T-cell (primary cell): ENCODE measurements around the gene PIEZO2. TPM values are rescaled to one million over a fixed set of nuclear protein-coding genes. Genes with fewer than 3 reads are reported as not detected.
"Not testable (repeated sequence)": the region's sequence is repeated elsewhere in the genome, so short reads cannot be mapped to it uniquely, and the experiment has no call there.

ENCODE experiments used
- ATAC-seq, 4 experiments: fragments of 200-7000 bp in 3 of 4; fragments of 150-1000 bp in 1 of 4; cut with Tn5 transposase; replicated peaks in 1 of 4; 1 replicate in 3 of 4; 2 replicates in 1 of 4; pipeline ENCODE4 v1.10.0; 2021; ENCODE audit warnings: moderate library complexity in 3 of 4, mild to moderate bottlenecking in 2 of 4, moderate number of reproducible peaks in 1 of 4
- CTCF ChIA-PET, 2 donors: fragments of 300-600 bp; sonication (Branson Sonifier 250); formaldehyde crosslinking; loops; one replicate each; lab custom pipeline; 2022; ENCODE audit warnings: antibody characterized with exemption in 2 of 2; lab: Charles Lee
- POLR2A ChIA-PET, 2 donors: fragments of 300-600 bp; sonication (Branson Sonifier 250); formaldehyde crosslinking; loops; one replicate each; lab custom pipeline; 2022; ENCODE audit warnings: antibody characterized with exemption in 2 of 2; lab: Charles Lee
- DNase-seq, 35 experiments: peaks; one replicate each; pipeline versions ENCODE4 v3.0.0 to v3.0.0-alpha.2; 2013 to 2023
- H3K27ac ChIP-seq: one replicate; pipeline ENCODE4 v1.5.1; 2013; ENCODE audit warnings: low read length
- H3K27me3 ChIP-seq, 2 experiments: replicated peaks in 1 of 2; 1 replicate in 1 of 2; 2 replicates in 1 of 2; pipeline versions ENCODE4 v1.6.1 to v1.7.0; 2013; ENCODE audit warnings: low read length in 1 of 2, mixed read lengths in 1 of 2; ENCODE audit not compliant: control insufficient read depth in 2 of 2, insufficient read depth in 2 of 2; ENCODE audit errors: extremely low read depth in 1 of 2
- H3K36me3 ChIP-seq, 2 donors: 1 replicate in 1 of 2; 2 replicates in 1 of 2; pipeline versions ENCODE4 v1.6.1 to v1.7.0; 2013; ENCODE audit warnings: low read length in 1 of 2; ENCODE audit not compliant: control insufficient read depth in 2 of 2, insufficient read depth in 1 of 2; ENCODE audit errors: extremely low read depth in 1 of 2
- H3K4me1 ChIP-seq, 2 experiments: 1 replicate in 1 of 2; 2 replicates in 1 of 2; pipeline versions ENCODE4 v1.6.1 to v1.7.0; 2013; ENCODE audit warnings: low read length in 2 of 2, mixed read lengths in 1 of 2; ENCODE audit not compliant: insufficient read depth in 2 of 2, control insufficient read depth in 1 of 2; ENCODE audit errors: extremely low read depth in 1 of 2
- H3K4me3 ChIP-seq, 2 donors: 1 replicate in 1 of 2; 2 replicates in 1 of 2; pipeline versions ENCODE4 v1.5.1 to v1.7.0; 2013; ENCODE audit warnings: mild to moderate bottlenecking in 2 of 2, low read length in 1 of 2, moderate library complexity in 1 of 2; ENCODE audit not compliant: control insufficient read depth in 1 of 2; ENCODE audit errors: extremely low read depth in 1 of 2
- H3K9me3 ChIP-seq: 2 replicates; pipeline ENCODE4 v1.7.0; 2013
- H3K27ac Mint-ChIP-seq, 2 donors: one replicate each; pipeline ENCODE4 v1.8.0; 2020 to 2021; ENCODE audit warnings: mild to moderate bottlenecking in 2 of 2, mixed read lengths in 2 of 2
- H3K27me3 Mint-ChIP-seq, 2 donors: one replicate each; pipeline ENCODE4 v1.8.0; 2021 to 2022; ENCODE audit warnings: mixed read lengths in 2 of 2
- H3K36me3 Mint-ChIP-seq: one replicate; pipeline ENCODE4 v1.8.0; 2021; ENCODE audit warnings: mixed read lengths
- H3K4me1 Mint-ChIP-seq, 3 donors: one replicate each; pipeline ENCODE4 v1.8.0; 2020 to 2022; ENCODE audit warnings: mixed read lengths in 3 of 3, mild to moderate bottlenecking in 1 of 3
- H3K4me3 Mint-ChIP-seq, 3 donors: one replicate each; pipeline ENCODE4 v1.8.0; 2020 to 2022; ENCODE audit warnings: mild to moderate bottlenecking in 3 of 3, mixed read lengths in 3 of 3, moderate library complexity in 3 of 3
- H3K9me3 Mint-ChIP-seq, 3 donors: one replicate each; pipeline ENCODE4 v1.8.0; 2020 to 2022; ENCODE audit warnings: mixed read lengths in 3 of 3
- WGBS: methylation state at CpG from one replicate; pipeline ENCODE4 v1.1.5; 2013; ENCODE audit warnings: missing lambda C conversion rate; ENCODE audit not compliant: insufficient coverage; 5-methylcytosine and 5-hydroxymethylcytosine counted together
- total RNA-seq, 35 experiments: library from RNA in 6 of 35; stranded (reverse) in 6 of 35; fragments of 120-200 nt in 1 of 35; gene quantifications; one replicate each; pipeline versions ENCODE4 v1.2.1 to v1.2.4 and lab custom pipeline; 2013 to 2026

The PIEZO2 gene
- total RNA-seq, 5 donors from 2014 or later (not counting 1 experiment from before 2014, with no cell fraction given), result 0.05 to 0.90 (median 0.21) TPM; not detected in 1

- Histone ChIP-seq H3K27me3 (no peaks in the 10 kb centered on the region), H3K36me3 (no peaks in the 10 kb centered on the region), H3K9me3 (no peaks in the 10 kb centered on the region), H3K4me1 (no peaks in the 10 kb centered on the region), H3K27ac (no peak overlapping the region), H3K4me3 (no peak overlapping the region)
- Mint-ChIP-seq H3K27me3 (no peaks in the 10 kb centered on the region), H3K36me3 (no peaks in the 10 kb centered on the region), H3K27ac (no peak overlapping the region), H3K9me3 (no peaks in the 10 kb centered on the region), H3K4me3 (no peak overlapping the region), H3K4me1 (no peaks in the 10 kb centered on the region)
- DNase-seq (no peak), ATAC-seq (no peak)
- CTCF ChIA-PET, result no interaction called here
- POLR2A ChIA-PET, result no interaction called here
- WGBS, result 33% methylated on average over 2 of the region's 3 CpGs
These were observed 27.1 kb upstream of the PIEZO2 start for GRCh38 chr18:11176481-11176881.

DNA sequence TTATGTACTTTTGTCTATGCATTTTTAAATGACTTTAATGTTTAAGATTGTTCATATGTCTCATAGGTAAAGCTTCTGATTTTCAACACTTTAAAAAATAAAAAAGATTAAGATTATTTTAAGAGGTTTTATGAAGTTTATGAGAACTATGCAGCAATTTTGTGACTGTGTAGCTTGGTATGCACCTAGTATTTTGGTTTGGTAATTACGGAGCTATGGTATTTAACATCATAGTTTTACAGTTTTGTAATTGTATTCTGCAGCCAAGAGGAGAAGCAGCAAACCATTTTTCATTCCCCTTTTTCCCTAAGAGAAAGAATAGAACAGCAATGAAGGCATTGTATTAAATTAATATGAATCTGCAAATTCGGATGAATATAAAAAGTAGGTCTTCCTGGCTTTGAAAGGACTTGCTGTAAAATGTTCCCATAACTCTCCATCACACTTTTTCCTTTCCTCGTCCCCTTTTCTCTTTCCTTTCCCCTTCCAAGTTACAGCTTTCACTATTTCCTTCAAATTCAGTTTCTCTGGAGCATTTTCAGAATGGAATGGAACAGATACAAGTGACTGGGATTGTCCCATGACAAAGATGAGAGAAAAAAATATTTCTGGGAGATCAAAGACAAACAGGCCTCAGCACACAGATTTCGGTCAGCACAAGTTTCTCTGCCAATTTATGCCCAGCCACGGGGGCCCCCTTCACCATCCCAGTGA lies 26.1 kb upstream of the PIEZO2 start:
- Mint-ChIP-seq H3K4me3 (no peak overlapping the region), H3K27me3 (no peaks in the 10 kb centered on the region), H3K9me3 (no peaks in the 10 kb centered on the region), H3K36me3 (no peaks in the 10 kb centered on the region), H3K27ac (no peak overlapping the region), H3K4me1 (no peaks in the 10 kb centered on the region)
- no peaks in the 10 kb centered on the region for H3K36me3 ChIP-seq
- no peak for DNase-seq
- WGBS, result 44% methylated on average over 3 of the region's 5 CpGs
- no peak for ATAC-seq
- POLR2A ChIA-PET, result no interaction called here
- H3K4me3 ChIP-seq, result no peak overlapping the region
- H3K4me1 ChIP-seq, result no peaks in the 10 kb centered on the region
- H3K27me3 ChIP-seq, result no peaks in the 10 kb centered on the region
- no peak overlapping the region for H3K27ac ChIP-seq
- CTCF ChIA-PET, result no interaction called here
- H3K9me3 ChIP-seq, result no peaks in the 10 kb centered on the region

- WGBS, result 68% methylated on average over 4 of the region's 11 CpGs
- DNase-seq, H3K9me3 Mint-ChIP-seq, H3K9me3 ChIP-seq, H3K27ac ChIP-seq, H3K4me1 Mint-ChIP-seq, H3K27me3 ChIP-seq, ATAC-seq, H3K4me1 ChIP-seq, H3K27me3 Mint-ChIP-seq, H3K27ac Mint-ChIP-seq, H3K36me3 ChIP-seq, POLR2A ChIA-PET, H3K4me3 ChIP-seq, H3K4me3 Mint-ChIP-seq, H3K36me3 Mint-ChIP-seq, CTCF ChIA-PET: not testable (repeated sequence)
These were observed 24.8 kb upstream of the PIEZO2 start for GRCh38 chr18:11174179-11174578.

DNA sequence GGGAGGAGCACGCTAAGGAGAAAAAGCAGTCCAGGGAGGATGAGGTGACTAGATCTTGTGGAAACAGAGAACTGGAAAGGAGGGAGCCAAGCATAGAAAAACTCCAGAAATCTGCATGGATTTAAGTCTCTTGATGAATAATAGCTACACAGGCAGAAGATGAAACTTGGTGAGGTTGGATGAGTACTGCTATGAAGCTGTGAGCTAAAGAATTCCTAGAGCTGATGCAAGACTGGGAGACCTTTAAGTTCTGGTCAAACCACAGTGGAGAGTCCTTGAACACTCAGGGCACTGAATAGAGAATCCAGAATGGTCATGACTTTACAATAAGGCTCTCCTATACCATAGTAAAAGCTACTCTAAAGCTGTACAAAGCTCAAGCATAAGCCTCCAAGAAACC lies 18.4 kb upstream of the PIEZO2 start:
- no peak overlapping the region for H3K27ac Mint-ChIP-seq
- H3K4me3 Mint-ChIP-seq, result no peak overlapping the region
- H3K36me3 Mint-ChIP-seq, result no peaks in the 10 kb centered on the region
- Histone ChIP-seq H3K4me3 (no peak overlapping the region), H3K27me3 (no peaks in the 10 kb centered on the region), H3K27ac (no peak overlapping the region), H3K9me3 (no peaks in the 10 kb centered on the region), H3K4me1 (no peaks in the 10 kb centered on the region), H3K36me3 (no peaks in the 10 kb centered on the region)
- H3K4me1 Mint-ChIP-seq, result peaks cover 0 to 4% (median 2%) of the 10 kb centered on the region in 3 donors
- ChIA-PET CTCF (no interaction called here), POLR2A (no interaction called here)
- DNase-seq, result no peak
- no peaks in the 10 kb centered on the region for H3K9me3 Mint-ChIP-seq
- H3K27me3 Mint-ChIP-seq, result peaks cover 4% of the 10 kb centered on the region in 2 donors
- no peak for ATAC-seq
- no CpG with 5 or more reads among the region's 1 CpG for WGBS

GRCh38 chr18:11165952-11166351 lies 16.6 kb upstream of the PIEZO2 start:
- no peak for ATAC-seq
- DNase-seq, result no peak
- no peak overlapping the region for H3K4me3 ChIP-seq
- no peaks in the 10 kb centered on the region for H3K9me3 Mint-ChIP-seq
- H3K4me1 ChIP-seq, result no peaks in the 10 kb centered on the region
- WGBS, result no CpG with 5 or more reads among the region's 7 CpGs
- no peak overlapping the region for H3K27ac Mint-ChIP-seq
- no peak overlapping the region for H3K27ac ChIP-seq
- H3K27me3 ChIP-seq, result no peaks in the 10 kb centered on the region
- peaks cover 0 to 4% (median 2%) of the 10 kb centered on the region in 3 donors for H3K4me1 Mint-ChIP-seq
- no peaks in the 10 kb centered on the region for H3K36me3 ChIP-seq
- no peaks in the 10 kb centered on the region for H3K36me3 Mint-ChIP-seq
- no peak overlapping the region for H3K4me3 Mint-ChIP-seq
- peaks cover 4 to 5% of the 10 kb centered on the region in 2 donors for H3K27me3 Mint-ChIP-seq
- CTCF ChIA-PET, result interaction anchor here in 1 of 2 donors (0.5 kb wide), 1 partner anchor 911 kb away, joined by 3 read pairs; no protein-coding TSS in a partner anchor
- POLR2A ChIA-PET, result no interaction called here
- H3K9me3 ChIP-seq, result no peaks in the 10 kb centered on the region

- Histone ChIP-seq H3K4me3 (no peak overlapping the region), H3K9me3 (no peaks in the 10 kb centered on the region), H3K4me1 (no peaks in the 10 kb centered on the region), H3K36me3 (no peaks in the 10 kb centered on the region), H3K27ac (no peak overlapping the region), H3K27me3 (no peaks in the 10 kb centered on the region)
- no peak for ATAC-seq
- H3K4me3 Mint-ChIP-seq, result no peak overlapping the region
- POLR2A ChIA-PET, result no interaction called here
- no peaks in the 10 kb centered on the region for H3K36me3 Mint-ChIP-seq
- peaks cover 0 to 4% (median 2%) of the 10 kb centered on the region in 3 donors for H3K4me1 Mint-ChIP-seq
- H3K27ac Mint-ChIP-seq, result no peak overlapping the region
- CTCF ChIA-PET, result no interaction called here
- no peaks in the 10 kb centered on the region for H3K9me3 Mint-ChIP-seq
- WGBS, result 100% methylated on average over 1 of the region's 3 CpGs
- peaks cover 4 to 10% of the 10 kb centered on the region in 2 donors for H3K27me3 Mint-ChIP-seq
- DNase-seq, result no peak
These were observed 15.8 kb upstream of the PIEZO2 start for GRCh38 chr18:11165138-11165537.
